T-helper 1 cell (primary cell): Measurements from ENCODE around the gene CTNNBIP1.
"Not testable (repeated sequence)": the region's sequence is repeated elsewhere in the genome, so short reads cannot be mapped to it uniquely, and the experiment has no call there.

Experiments used
- DNase-seq, 5 donors: peaks; one replicate each; pipeline ENCODE4 v3.0.0-alpha.2; 2012 to 2020

The CTNNBIP1 gene

GRCh38 chr1:9803003-9803918, 106.8 kb downstream of the CTNNBIP1 start:
- not testable (repeated sequence) for DNase-seq

- no peak for DNase-seq
These were observed 108.2 kb downstream of the CTNNBIP1 start for GRCh38 chr1:9801909-9802308.
